SKM-1 (cell line): ENCODE results near the gene BHMT2.

ENCODE experiments used
- DNase-seq: peaks from one replicate; lab custom pipeline; 2025; ENCODE audit not compliant: unreplicated experiment; lab: John Stamatoyannopoulos, UW

Gene BHMT2

GRCh38 chr5:79069488-79070349 is at the start of gene BHMT2, which contains the start of gene DMGDH:
BHMT2 (plus strand) TSS chr5:79069767; CDS start chr5:79069783, 16 bp downstream.
DMGDH (minus strand) TSS chr5:79069674; CDS start chr5:79069620, 54 bp downstream.
- DNase-seq = no peak

GRCh38 chr5:79020861-79021561 is 48.6 kb upstream of the BHMT2 start:
- DNase-seq = peak; percentile 37

- no peak for DNase-seq
Measured at GRCh38 chr5:79021753-79022152, 47.8 kb upstream of the BHMT2 start.

- no peak for DNase-seq
Measured at GRCh38 chr5:79022771-79023170, 46.8 kb upstream of the BHMT2 start.

GRCh38 chr5:79023348-79023747 is 46.2 kb upstream of the BHMT2 start:
- DNase-seq = no peak

GRCh38 chr5:79023947-79024346 is 45.6 kb upstream of the BHMT2 start:
- DNase-seq = no peak

- peak; percentile 53 for DNase-seq
Measured at GRCh38 chr5:79025054-79025472, 44.5 kb upstream of the BHMT2 start.

GRCh38 chr5:79030663-79031484 is 38.7 kb upstream of the BHMT2 start:
- DNase-seq = no peak

GRCh38 chr5:79031485-79031867 is 38.1 kb upstream of the BHMT2 start:
- DNase-seq = no peak

GRCh38 chr5:79032031-79032695 is 37.4 kb upstream of the BHMT2 start:
- no peak for DNase-seq

- no peak for DNase-seq
Measured at GRCh38 chr5:79032782-79033181, 36.8 kb upstream of the BHMT2 start.

- no peak for DNase-seq
Measured at GRCh38 chr5:79035237-79035636, 34.3 kb upstream of the BHMT2 start.

GRCh38 chr5:79036769-79037168 is 32.8 kb upstream of the BHMT2 start:
- DNase-seq = no peak

- no peak for DNase-seq
Measured at GRCh38 chr5:79042188-79042587, 27.4 kb upstream of the BHMT2 start.

- no peak for DNase-seq
Measured at GRCh38 chr5:79047199-79047598, 22.4 kb upstream of the BHMT2 start.

- no peak for DNase-seq
Measured at GRCh38 chr5:79048437-79048836, 21.1 kb upstream of the BHMT2 start.

GRCh38 chr5:79050498-79050897 is 19.1 kb upstream of the BHMT2 start:
- DNase-seq = no peak

GRCh38 chr5:79053321-79053720 is 16.2 kb upstream of the BHMT2 start:
- no peak for DNase-seq

GRCh38 chr5:79055017-79055416 is 14.6 kb upstream of the BHMT2 start:
- no peak for DNase-seq

- DNase-seq = no peak
Measured at GRCh38 chr5:79056847-79057246, 12.7 kb upstream of the BHMT2 start.

GRCh38 chr5:79059674-79060073 is 9.9 kb upstream of the BHMT2 start:
- DNase-seq = no peak
